Measurements from ENCODE around the gene SH3RF1. TPM values are rescaled to one million over a fixed set of nuclear protein-coding genes. Genes with fewer than 3 reads are reported as not detected.
A peak's percentile ranks its signal among the peaks of the same experiment; 100 is the strongest.

SH3RF1 gene
- total and polyA plus RNA-seq, 4 donors, result 7.6 to 31.8 (median 18.1) TPM

DNA sequence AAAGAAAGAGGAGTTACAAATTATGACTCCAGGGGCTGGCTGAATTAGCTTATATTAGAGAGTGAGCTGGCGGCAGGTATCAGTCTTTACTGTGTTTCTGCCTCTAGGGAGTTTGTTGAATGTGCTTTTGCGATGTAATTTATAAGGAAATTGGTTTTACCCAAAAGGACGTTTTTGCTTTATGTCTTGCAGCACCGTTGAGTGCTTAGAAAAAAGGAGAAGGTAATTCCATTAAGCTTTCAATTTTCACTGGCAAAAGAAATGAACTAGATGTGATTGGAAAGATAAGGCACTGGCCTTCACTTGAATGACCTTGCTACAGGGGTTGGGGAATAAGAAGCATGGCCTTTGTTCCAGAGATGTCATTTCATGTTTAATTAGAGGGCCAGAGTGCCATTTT is 185.8 kb downstream of the SH3RF1 start:
- Histone ChIP-seq H3K36me3 (ENCODE audit: control insufficient read depth in 1 of 2, insufficient read depth in 2 of 2, low read length in 1 of 2) (peaks cover 0 to 3% of the 10 kb centered on the region in 2 donors), H3K4me3 (ENCODE audit: low read length in 2 of 2) (no peak overlapping the region), H3K27ac (ENCODE audit: low read depth in 1 of 2, low read length in 2 of 2) (no peak overlapping the region), H3K4me1 (ENCODE audit: control insufficient read depth in 1 of 2, insufficient read depth in 2 of 2, low read length in 2 of 2) (no peaks in the 10 kb centered on the region), H3K9me3 (ENCODE audit: control insufficient read depth, low read length) (no peaks in the 10 kb centered on the region), H3K27me3 (ENCODE audit: control insufficient read depth in 1 of 2, insufficient read depth in 2 of 2, low read length in 1 of 2) (no peaks in the 10 kb centered on the region)
- intact Hi-C loops (cut with DNase I), result no loop called here
- DNase-seq (no peak), ATAC-seq (ENCODE audit: low FRiP score) (no peak)
- 69 to 79% methylated on average over 4 of the region's 4 CpGs for WGBS, 2 donors

DNA sequence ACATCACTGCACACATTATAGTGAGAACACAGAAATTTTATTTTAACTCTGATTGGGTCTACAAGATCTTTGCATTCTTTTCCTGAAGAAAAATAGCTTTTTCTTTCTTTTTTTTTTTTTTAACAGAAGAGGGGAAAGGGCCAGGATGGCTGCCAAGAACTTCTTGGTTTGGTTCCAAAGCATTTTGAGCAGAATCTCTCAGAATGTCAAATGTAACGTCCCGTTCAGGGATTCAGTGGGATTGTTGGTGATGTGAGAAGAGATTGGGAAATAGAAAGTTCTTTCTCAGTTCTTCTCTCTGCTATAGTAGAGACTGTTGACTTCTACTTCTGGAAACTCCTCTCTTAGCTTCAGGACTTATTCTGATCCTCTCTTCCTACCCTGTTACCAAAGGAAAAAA is 189.8 kb downstream of the SH3RF1 start:
- no peaks in the 10 kb centered on the region for H3K36me3 ChIP-seq (ENCODE audit: control insufficient read depth in 1 of 2, insufficient read depth in 2 of 2, low read length in 1 of 2)
- intact Hi-C loops (cut with DNase I), result no loop called here
- no peaks in the 10 kb centered on the region for H3K4me1 ChIP-seq (ENCODE audit: control insufficient read depth in 1 of 2, insufficient read depth in 2 of 2, low read length in 2 of 2)
- no peaks in the 10 kb centered on the region for H3K27me3 ChIP-seq (ENCODE audit: control insufficient read depth in 1 of 2, insufficient read depth in 2 of 2, low read length in 1 of 2)
- no peak overlapping the region for H3K27ac ChIP-seq (ENCODE audit: low read depth in 1 of 2, low read length in 2 of 2)
- 0 to 5% methylated on average over 2 of the region's 2 CpGs for WGBS, 2 donors
- peak; percentile 65 for ATAC-seq (ENCODE audit: low FRiP score)
- no peaks in the 10 kb centered on the region for H3K9me3 ChIP-seq (ENCODE audit: control insufficient read depth, low read length)
- no peak for DNase-seq
- H3K4me3 ChIP-seq (ENCODE audit: low read length in 2 of 2), result no peak overlapping the region

DNA sequence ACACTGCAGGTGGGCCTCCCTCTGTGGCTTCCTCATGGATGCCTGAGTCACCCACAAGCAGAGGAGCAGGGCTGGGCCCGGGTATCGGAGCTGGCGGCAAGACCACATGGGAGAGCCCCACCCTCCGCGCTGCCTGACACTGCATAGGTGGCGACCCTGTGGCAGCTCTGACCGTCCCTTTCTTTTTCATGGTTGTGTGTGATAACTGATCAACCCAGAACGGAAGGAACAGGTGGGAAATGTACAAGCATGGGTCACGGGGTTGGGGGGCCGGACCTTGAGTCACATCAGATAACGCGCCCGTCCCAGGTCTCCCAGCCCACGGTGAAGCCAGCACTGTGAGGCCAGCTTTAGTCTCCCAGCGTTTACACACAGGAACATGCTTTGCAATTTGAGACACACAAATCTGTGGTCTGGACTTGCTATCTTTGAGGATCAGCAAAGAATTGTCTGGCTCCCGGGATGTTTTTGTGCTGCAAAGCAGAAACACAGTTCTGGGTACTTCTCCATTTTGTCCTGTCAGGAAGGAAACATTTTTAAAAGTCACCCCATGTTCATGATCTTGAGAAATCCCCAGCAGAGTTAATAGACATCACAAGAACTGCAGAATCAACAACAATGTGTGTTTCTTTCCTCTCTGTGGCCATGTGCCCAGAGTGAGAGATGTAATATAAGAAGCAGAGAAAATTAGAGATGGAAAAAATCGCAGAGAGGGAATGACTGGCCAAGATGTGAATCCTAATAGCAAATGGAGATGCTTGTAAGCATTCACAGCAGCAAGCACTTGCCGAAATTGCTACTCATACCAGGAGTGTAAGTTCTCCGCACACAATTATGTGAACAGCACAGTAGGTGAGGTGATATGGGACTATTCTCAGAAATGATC is 190.6 kb downstream of the SH3RF1 start:
- WGBS, 2 donors, result 37% methylated on average over 19 of the region's 19 CpGs
- no peak overlapping the region for H3K4me3 ChIP-seq (ENCODE audit: low read length in 2 of 2)
- peak; percentile 71 for ATAC-seq (ENCODE audit: low FRiP score)

DNA sequence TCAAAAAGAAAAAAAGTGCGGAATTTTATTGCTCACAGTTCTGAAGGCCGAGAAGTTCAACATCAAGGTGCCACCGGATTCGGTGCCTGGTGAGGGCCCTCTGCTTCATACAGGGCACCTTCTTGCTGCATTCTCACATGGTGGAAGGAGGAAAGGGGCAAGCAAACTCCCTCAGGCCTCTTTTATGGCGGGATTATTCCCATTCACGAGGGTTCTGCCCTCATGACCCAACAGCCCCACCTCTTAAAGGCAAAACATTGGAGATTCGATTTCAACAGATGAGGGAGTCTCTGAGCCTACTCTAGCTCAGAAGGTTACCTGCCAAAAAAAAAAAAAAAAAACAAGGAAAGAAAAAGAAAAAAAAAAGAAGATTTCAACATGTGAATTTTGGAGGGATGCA is 196.6 kb downstream of the SH3RF1 start:
- intact Hi-C loops (cut with DNase I), result no loop called here
- H3K4me3 ChIP-seq (ENCODE audit: low read length in 2 of 2), result no peak overlapping the region
- no peaks in the 10 kb centered on the region for H3K36me3 ChIP-seq (ENCODE audit: control insufficient read depth in 1 of 2, insufficient read depth in 2 of 2, low read length in 1 of 2)
- H3K27me3 ChIP-seq (ENCODE audit: control insufficient read depth in 1 of 2, insufficient read depth in 2 of 2, low read length in 1 of 2), result no peaks in the 10 kb centered on the region
- no peaks in the 10 kb centered on the region for H3K4me1 ChIP-seq (ENCODE audit: control insufficient read depth in 1 of 2, insufficient read depth in 2 of 2, low read length in 2 of 2)
- 91 to 96% methylated on average over 7 of the region's 7 CpGs for WGBS, 2 donors
- ATAC-seq (ENCODE audit: low FRiP score) (no peak), DNase-seq (no peak)
- no peaks in the 10 kb centered on the region for H3K9me3 ChIP-seq (ENCODE audit: control insufficient read depth, low read length)
- H3K27ac ChIP-seq (ENCODE audit: low read depth in 1 of 2, low read length in 2 of 2), result no peak overlapping the region

More for the DNA sequence above, 190.6 kb downstream of the SH3RF1 start:
- Histone ChIP-seq H3K9me3 (ENCODE audit: control insufficient read depth, low read length) (no peaks in the 10 kb centered on the region), H3K27ac (ENCODE audit: low read depth in 1 of 2, low read length in 2 of 2) (no peak overlapping the region), H3K36me3 (ENCODE audit: control insufficient read depth in 1 of 2, insufficient read depth in 2 of 2, low read length in 1 of 2) (no peaks in the 10 kb centered on the region), H3K27me3 (ENCODE audit: control insufficient read depth in 1 of 2, insufficient read depth in 2 of 2, low read length in 1 of 2) (no peaks in the 10 kb centered on the region), H3K4me1 (ENCODE audit: control insufficient read depth in 1 of 2, insufficient read depth in 2 of 2, low read length in 2 of 2) (no peaks in the 10 kb centered on the region)
- peak; percentile 73 for DNase-seq
- intact Hi-C loops (cut with DNase I), result no loop called here

DNA sequence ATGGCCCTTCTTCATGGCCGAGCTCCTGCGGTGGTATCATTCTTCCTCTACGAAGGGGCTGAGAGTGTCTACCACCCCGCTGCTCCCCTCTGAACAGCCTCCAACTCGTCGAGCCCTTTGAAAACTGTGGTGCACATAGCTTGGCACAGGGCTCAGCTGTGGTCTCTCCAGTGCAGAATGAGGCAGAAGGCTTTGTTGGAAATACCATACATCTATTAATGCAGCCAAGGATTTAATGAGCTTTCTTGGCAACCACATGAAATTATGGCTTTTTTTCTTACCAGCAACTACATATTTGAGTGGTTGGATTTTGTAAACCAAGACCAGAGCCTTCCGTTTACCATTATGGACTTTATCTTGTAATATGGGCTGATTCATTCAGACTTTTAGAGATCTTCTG is 199.0 kb downstream of the SH3RF1 start:
- H3K36me3 ChIP-seq (ENCODE audit: control insufficient read depth in 1 of 2, insufficient read depth in 2 of 2, low read length in 1 of 2), result no peaks in the 10 kb centered on the region
- H3K27ac ChIP-seq (ENCODE audit: low read depth in 1 of 2, low read length in 2 of 2), result no peak overlapping the region
- H3K4me1 ChIP-seq (ENCODE audit: control insufficient read depth in 1 of 2, insufficient read depth in 2 of 2, low read length in 2 of 2), result no peaks in the 10 kb centered on the region
- H3K9me3 ChIP-seq (ENCODE audit: control insufficient read depth, low read length), result no peaks in the 10 kb centered on the region
- H3K4me3 ChIP-seq (ENCODE audit: low read length in 2 of 2), result no peak overlapping the region
- WGBS, 2 donors, result 67 to 80% methylated on average over 6 to 7 of the region's 7 CpGs
- no peaks in the 10 kb centered on the region for H3K27me3 ChIP-seq (ENCODE audit: control insufficient read depth in 1 of 2, insufficient read depth in 2 of 2, low read length in 1 of 2)
- ATAC-seq (ENCODE audit: low FRiP score) (no peak), DNase-seq (no peak)
- intact Hi-C loops (cut with DNase I), result no loop called here

DNA sequence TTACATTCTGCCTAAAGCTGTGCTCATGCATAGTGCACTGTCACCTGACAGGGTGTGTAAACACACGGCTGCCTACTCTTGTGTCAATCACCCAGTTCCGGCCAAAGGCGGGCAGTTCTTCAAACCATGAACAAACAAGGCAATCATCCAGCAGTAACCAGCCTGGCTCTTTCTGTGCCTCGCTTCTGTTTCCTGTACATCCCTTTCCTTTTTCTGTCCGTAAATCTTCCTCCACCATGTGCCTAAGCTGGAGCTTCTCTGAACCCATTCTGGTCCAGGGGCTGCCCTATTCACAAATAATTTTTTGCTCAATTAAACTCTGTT is 199.9 kb downstream of the SH3RF1 start:
- Histone ChIP-seq H3K36me3 (ENCODE audit: control insufficient read depth in 1 of 2, insufficient read depth in 2 of 2, low read length in 1 of 2) (no peaks in the 10 kb centered on the region), H3K4me1 (ENCODE audit: control insufficient read depth in 1 of 2, insufficient read depth in 2 of 2, low read length in 2 of 2) (no peaks in the 10 kb centered on the region), H3K4me3 (ENCODE audit: low read length in 2 of 2) (no peak overlapping the region), H3K27ac (ENCODE audit: low read depth in 1 of 2, low read length in 2 of 2) (no peak overlapping the region), H3K9me3 (ENCODE audit: control insufficient read depth, low read length) (no peaks in the 10 kb centered on the region), H3K27me3 (ENCODE audit: control insufficient read depth in 1 of 2, insufficient read depth in 2 of 2, low read length in 1 of 2) (no peaks in the 10 kb centered on the region)
- no peak for ATAC-seq (ENCODE audit: low FRiP score)
- intact Hi-C loops (cut with DNase I), result no loop called here
- WGBS, 2 donors, result 39 to 49% methylated on average over 5 of the region's 5 CpGs
- DNase-seq, result no peak

DNA sequence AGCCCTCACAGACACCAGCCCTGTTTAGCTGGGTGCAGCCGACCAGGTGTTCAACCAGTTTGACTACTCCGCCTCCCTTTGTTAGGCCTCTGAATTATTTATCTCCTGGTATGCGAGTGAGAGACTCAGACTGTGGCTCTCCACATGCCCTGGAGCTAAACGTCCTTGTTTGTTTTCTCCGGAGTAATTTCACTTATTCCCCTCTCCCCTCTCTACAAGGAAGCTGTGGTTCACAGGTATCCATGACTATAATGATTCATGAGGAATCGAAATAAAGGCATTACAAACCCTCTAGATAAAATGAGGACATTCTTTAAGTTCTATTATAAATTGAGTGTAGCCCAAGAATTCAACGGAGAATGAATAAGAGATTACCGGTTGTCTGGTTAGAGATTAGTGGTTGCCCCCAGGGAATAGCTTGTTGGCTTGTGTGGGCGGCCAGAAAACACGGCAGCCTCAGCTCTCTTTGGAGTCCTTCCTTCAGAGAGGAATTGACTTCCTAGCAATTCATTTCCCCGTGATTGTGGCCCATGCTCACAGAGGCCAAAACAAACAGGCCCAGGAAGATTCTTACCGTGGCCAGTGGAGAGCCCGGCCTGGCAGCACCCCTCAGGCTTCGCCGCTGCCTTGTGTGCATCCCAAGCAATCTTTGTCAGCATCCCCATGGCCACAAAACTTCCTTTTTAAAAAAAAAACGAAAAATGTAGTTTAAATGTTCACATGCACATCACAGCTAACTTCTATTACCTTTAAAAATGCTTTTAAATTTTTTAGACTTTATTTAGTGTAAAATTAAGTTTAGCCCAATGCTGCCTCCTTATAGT is 200.5 kb downstream of the SH3RF1 start:
- Histone ChIP-seq H3K27me3 (ENCODE audit: control insufficient read depth in 1 of 2, insufficient read depth in 2 of 2, low read length in 1 of 2) (no peaks in the 10 kb centered on the region), H3K4me1 (ENCODE audit: control insufficient read depth in 1 of 2, insufficient read depth in 2 of 2, low read length in 2 of 2) (no peaks in the 10 kb centered on the region), H3K27ac (ENCODE audit: low read depth in 1 of 2, low read length in 2 of 2) (peak overlapping the region in 1 of 2 donors; percentile 65), H3K36me3 (ENCODE audit: control insufficient read depth in 1 of 2, insufficient read depth in 2 of 2, low read length in 1 of 2) (no peaks in the 10 kb centered on the region), H3K9me3 (ENCODE audit: control insufficient read depth, low read length) (no peaks in the 10 kb centered on the region), H3K4me3 (ENCODE audit: low read length in 2 of 2) (no peak overlapping the region)
- 22 to 23% methylated on average over 16 of the region's 16 CpGs for WGBS, 2 donors
- DNase-seq (peak in 1 of 2 donors; percentile 66), ATAC-seq (ENCODE audit: low FRiP score) (peak; percentile 55)
- intact Hi-C loops (cut with DNase I), result no loop called here

DNA sequence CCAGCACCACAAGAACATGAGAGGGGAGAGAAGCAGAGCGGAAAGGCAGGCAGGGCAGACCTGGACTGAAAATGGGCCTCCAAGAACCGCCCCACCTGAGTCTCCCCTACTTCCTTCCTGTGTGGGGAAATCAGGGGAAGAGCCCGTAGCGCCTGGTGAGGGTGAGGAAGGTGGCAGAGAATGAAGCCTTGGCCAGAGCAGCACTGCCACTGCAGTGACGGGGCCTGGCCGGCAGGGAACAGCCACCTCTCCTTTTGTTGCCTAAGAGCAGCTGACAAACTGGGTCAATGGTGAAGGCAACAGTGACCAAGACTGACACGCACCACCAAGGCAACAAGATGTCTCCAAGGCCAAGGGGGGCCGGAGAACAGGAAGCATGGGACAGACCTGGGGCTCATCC is 202.3 kb downstream of the SH3RF1 start:
- ATAC-seq (ENCODE audit: low FRiP score), result no peak

More for the DNA sequence above, 202.3 kb downstream of the SH3RF1 start:
- DNase-seq, result no peak
- Histone ChIP-seq H3K36me3 (ENCODE audit: control insufficient read depth in 1 of 2, insufficient read depth in 2 of 2, low read length in 1 of 2) (no peaks in the 10 kb centered on the region), H3K4me3 (ENCODE audit: low read length in 2 of 2) (no peak overlapping the region), H3K27ac (ENCODE audit: low read depth in 1 of 2, low read length in 2 of 2) (no peak overlapping the region), H3K4me1 (ENCODE audit: control insufficient read depth in 1 of 2, insufficient read depth in 2 of 2, low read length in 2 of 2) (peaks cover 0 to 5% of the 10 kb centered on the region in 2 donors), H3K9me3 (ENCODE audit: control insufficient read depth, low read length) (no peaks in the 10 kb centered on the region), H3K27me3 (ENCODE audit: control insufficient read depth in 1 of 2, insufficient read depth in 2 of 2, low read length in 1 of 2) (no peaks in the 10 kb centered on the region)
- intact Hi-C loops (cut with DNase I), result no loop called here
- 86 to 95% methylated on average over 8 of the region's 8 CpGs for WGBS, 2 donors
